Right lobe of liver (tissue), 6 donors: ENCODE data around the gene IRF2. TPM values are rescaled to one million over a fixed set of nuclear protein-coding genes. Genes with fewer than 3 reads are reported as not detected.

Experiments used
- ATAC-seq, 4 donors: fragments of 200-7000 bp; cut with Tn5 transposase; one replicate each; pipeline ENCODE4 v1.9.1; 2020; ENCODE audit warnings: mild to moderate bottlenecking in 4 of 4, moderate library complexity in 4 of 4
- DNase-seq, 3 donors: peaks; one replicate each; pipeline ENCODE4 v3.0.0-alpha.2; 2020
- H3K27ac ChIP-seq, 3 donors: fragments of 200-600 bp; one replicate each; pipeline ENCODE4 v1.8.0; 2022
- H3K27me3 ChIP-seq, 2 donors: fragments of 200-600 bp; one replicate each; pipeline ENCODE4 v1.8.0; 2022
- H3K36me3 ChIP-seq, 4 donors: fragments of 200-600 bp; sonication (generic) in 1 of 4; one replicate each; pipeline versions ENCODE4 v1.5.1 to v1.8.0; 2017 to 2022; ENCODE audit warnings: control low read depth in 1 of 4
- H3K4me1 ChIP-seq, 4 donors: fragments of 200-600 bp; sonication (generic) in 1 of 4; one replicate each; pipeline versions ENCODE4 v1.5.1 to v1.8.0; 2017 to 2022; ENCODE audit warnings: control low read depth in 1 of 4
- H3K4me3 ChIP-seq, 3 donors: fragments of 200-600 bp; one replicate each; pipeline ENCODE4 v1.8.0; 2022
- H3K9me3 ChIP-seq, 4 donors: fragments of 200-600 bp; sonication (generic) in 1 of 4; one replicate each; pipeline versions ENCODE4 v1.5.1 to v1.8.0; 2017 to 2022; ENCODE audit warnings: control low read depth in 1 of 4
- POLR2A ChIP-seq: fragments of 450-650 bp; IDR thresholded peaks from one replicate; pipeline ENCODE4 v1.6.1; 2017; ENCODE audit warnings: antibody characterized with exemption, mild to moderate bottlenecking
- WGBS: methylation state at CpG from one replicate; pipeline ENCODE4 v1.1.6; 2018; ENCODE audit warnings: low coverage, low lambda C conversion rate; ENCODE audit not compliant: insufficient coverage; ENCODE audit errors: missing lambda C conversion rate; 5-methylcytosine and 5-hydroxymethylcytosine counted together
- intact Hi-C, 2 donors: fragments of 100-400 bp; cut with DNase I; formaldehyde crosslinking; loops; one replicate each; pipeline versions ENCODE4 v1.11.2 to v1.14.1; 2022
- total RNA-seq, 6 experiments: library from RNA; depleted of rRNA in 2 of 6; stranded (reverse); fragments of >200 nt in 2 of 6; fragmentation: NEBNext Ultra II Directional in 3 of 6; extraction: Animal tissue kit (Norgen Biotek cat#: 25700) in 3 of 6; gene quantifications; one replicate each; pipeline versions ENCODE4 v1.1.0 to v1.2.4, GENCODE V29; 2016 to 2023
- TF ChIP-seq, protein P1 (sequence below), 4 donors: fragments of 200-600 bp in 3 of 4; fragments of 450-650 bp in 1 of 4; IDR thresholded peaks; one replicate each; pipeline versions ENCODE4 v1.5.1 to v1.8.0; 2016 to 2022; ENCODE audit warnings: antibody characterized with exemption in 4 of 4, mild to moderate bottlenecking in 2 of 4
- donor health status: DM: no; HTN: yes; CAD: no.
- donor health status: DM: no; HTN: no; CAD: no.
- donor health status: DM: no; HTN: no; CAD: no.
- donor health status: DM: no; HTN: yes; CAD: no.
- donor health status: DM: no; HTN: yes; CAD: no.

IRF2 gene
- total RNA-seq, 6 experiments from 2014 or later = 16.9 to 29.0 (median 21.3) TPM

DNA sequence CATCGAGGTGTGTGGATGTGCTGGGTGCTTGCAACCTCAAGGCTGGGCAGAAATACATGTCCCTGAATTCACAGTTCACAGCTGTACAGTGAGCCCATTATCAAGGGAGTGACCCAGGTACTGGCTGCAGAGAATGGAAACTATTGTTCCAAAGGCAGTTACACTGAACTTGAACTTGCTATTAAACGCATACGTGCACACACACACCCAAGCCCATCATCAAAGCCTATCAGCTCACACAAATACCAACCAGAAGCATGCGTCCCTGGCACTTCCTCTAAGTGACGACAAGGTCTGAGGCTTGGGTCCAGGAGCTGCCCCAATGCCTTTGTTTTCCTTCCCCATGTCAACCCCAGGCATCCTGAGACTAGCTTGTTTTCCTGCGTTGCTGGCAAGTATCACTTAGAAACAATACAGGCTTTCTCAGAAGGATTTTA, 88.6 kb downstream of the IRF2 start:
- TF ChIP-seq, protein P1, sequence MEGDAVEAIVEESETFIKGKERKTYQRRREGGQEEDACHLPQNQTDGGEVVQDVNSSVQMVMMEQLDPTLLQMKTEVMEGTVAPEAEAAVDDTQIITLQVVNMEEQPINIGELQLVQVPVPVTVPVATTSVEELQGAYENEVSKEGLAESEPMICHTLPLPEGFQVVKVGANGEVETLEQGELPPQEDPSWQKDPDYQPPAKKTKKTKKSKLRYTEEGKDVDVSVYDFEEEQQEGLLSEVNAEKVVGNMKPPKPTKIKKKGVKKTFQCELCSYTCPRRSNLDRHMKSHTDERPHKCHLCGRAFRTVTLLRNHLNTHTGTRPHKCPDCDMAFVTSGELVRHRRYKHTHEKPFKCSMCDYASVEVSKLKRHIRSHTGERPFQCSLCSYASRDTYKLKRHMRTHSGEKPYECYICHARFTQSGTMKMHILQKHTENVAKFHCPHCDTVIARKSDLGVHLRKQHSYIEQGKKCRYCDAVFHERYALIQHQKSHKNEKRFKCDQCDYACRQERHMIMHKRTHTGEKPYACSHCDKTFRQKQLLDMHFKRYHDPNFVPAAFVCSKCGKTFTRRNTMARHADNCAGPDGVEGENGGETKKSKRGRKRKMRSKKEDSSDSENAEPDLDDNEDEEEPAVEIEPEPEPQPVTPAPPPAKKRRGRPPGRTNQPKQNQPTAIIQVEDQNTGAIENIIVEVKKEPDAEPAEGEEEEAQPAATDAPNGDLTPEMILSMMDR (IDR thresholded peaks at IDR 0.05) = no peak
- TF ChIP-seq POLR2A = no peak
- WGBS = 53% methylated on average over 6 of the region's 6 CpGs
- H3K36me3 ChIP-seq = peaks cover 0 to 26% (median 3%) of the 10 kb centered on the region in 4 donors
- DNase-seq (peak in 2 of 3 donors; percentile 39 to 44), ATAC-seq (peak in 1 of 4 donors; percentile 8)
- no peaks in the 10 kb centered on the region for H3K27me3 ChIP-seq
- peak overlapping the region; percentile 87 to 90 (median 88) for H3K27ac ChIP-seq
- intact Hi-C loops = no loop called here
- H3K9me3 ChIP-seq = no peaks in the 10 kb centered on the region
- peaks cover 7 to 60% (median 30%) of the 10 kb centered on the region in 4 donors for H3K4me1 ChIP-seq
- no peak overlapping the region for H3K4me3 ChIP-seq

DNA sequence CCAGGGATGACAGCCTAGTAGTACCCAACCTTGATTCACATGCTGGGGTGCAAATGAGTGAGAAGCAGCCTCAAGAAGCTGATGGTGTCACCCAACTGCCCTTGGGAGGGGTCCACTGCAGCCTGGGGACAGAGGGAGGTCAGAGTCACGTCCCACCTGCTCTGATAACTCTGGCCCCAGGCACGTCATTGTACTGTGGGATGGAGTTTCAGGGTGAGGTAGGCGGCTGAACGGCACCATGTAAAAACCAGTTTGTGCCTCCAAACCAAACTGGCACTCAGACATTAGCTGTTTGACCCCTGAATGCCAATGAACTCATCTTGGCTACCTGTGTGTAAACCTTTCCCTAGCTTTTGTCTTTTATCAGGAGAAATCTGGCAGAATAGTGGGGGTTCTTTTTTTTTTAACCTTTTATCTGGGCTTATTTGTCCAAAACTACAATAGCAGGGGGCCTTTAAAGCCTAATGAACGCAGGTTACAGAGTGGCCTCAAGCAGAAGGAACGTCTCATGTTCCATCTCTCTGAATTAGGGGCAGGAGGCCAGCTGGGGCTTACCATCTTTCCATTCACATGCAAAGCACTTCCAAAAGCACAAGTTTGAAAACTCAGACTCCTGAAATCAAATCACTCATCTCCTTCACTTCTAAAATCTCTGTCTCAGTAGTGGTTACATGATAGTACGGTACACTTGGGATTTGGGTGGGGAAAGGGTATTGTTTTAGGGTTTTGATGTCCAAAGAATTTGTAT, 89.4 kb downstream of the IRF2 start:
- Histone ChIP-seq H3K4me3 (peak overlapping the region in 2 of 3 donors; percentile 12 to 20), H3K27me3 (no peaks in the 10 kb centered on the region), H3K27ac (peak overlapping the region; percentile 87 to 90 (median 88)), H3K4me1 (peaks cover 7 to 66% (median 33%) of the 10 kb centered on the region in 4 donors), H3K9me3 (no peaks in the 10 kb centered on the region), H3K36me3 (peaks cover 0 to 19% (median 3%) of the 10 kb centered on the region in 4 donors)
- DNase-seq (peak in 2 of 3 donors; percentile 43 to 75), ATAC-seq (peak; percentile 24 to 58 (median 56))
- intact Hi-C loops = loop anchor here (5.0 kb wide), 1 partner anchor 38 kb away; no protein-coding TSS in a partner anchor
- 35% methylated on average over 5 of the region's 7 CpGs for WGBS
- TF ChIP-seq POLR2A = no peak
- TF ChIP-seq, protein P1 (IDR thresholded peaks at IDR 0.05) = no peak

DNA sequence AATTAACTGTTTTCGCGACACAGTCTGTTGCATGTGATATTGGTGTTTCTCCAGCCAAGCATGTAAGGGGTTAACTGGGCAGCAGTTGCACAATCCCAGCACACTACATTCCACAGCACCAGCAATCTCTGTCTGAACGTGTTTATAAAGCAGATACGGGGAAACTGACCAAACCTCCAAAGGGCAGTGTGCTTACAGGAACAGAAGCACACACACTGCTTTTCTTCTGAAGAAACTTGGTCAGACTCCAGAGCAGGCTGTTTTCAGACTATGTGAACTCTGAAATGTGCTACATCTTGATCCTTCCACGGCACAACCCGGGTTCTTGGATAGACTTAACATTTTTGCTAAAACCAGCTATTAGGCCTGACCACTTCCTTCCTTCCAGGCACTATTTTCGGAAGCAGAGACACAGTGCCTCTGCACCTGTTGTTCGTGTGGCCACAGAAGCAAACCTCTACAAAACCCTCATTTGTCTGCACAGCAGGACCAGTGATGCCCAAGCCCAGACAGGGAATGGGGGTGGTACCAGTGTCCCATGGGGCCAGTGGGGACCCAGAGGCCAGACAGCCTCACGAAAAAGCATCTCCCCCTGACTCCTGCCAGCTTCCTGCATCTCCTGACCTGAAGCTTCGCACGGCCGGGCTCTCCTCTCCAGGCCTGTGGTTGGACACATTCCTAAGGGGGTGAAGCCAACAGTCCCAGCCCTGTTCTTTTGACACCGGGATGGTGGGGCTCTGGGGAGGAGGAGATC, 90.1 kb downstream of the IRF2 start:
- no peaks in the 10 kb centered on the region for H3K27me3 ChIP-seq
- ATAC-seq (peak; percentile 64 to 81 (median 71)), DNase-seq (peak in 2 of 3 donors; percentile 45 to 83)
- H3K9me3 ChIP-seq = no peaks in the 10 kb centered on the region
- H3K27ac ChIP-seq = peak overlapping the region; percentile 87 to 90 (median 88)
- intact Hi-C loops = loop anchor here (5.0 kb wide), 1 partner anchor 37 kb away; no protein-coding TSS in a partner anchor
- H3K4me1 ChIP-seq = peaks cover 7 to 66% (median 33%) of the 10 kb centered on the region in 4 donors
- peak overlapping the region in 2 of 3 donors; percentile 17 to 39 for H3K4me3 ChIP-seq
- peaks cover 0 to 12% (median 2%) of the 10 kb centered on the region in 4 donors for H3K36me3 ChIP-seq
- WGBS = 3% methylated on average over 9 of the region's 13 CpGs
- TF ChIP-seq, protein P1 (IDR thresholded peaks at IDR 0.05) = no peak
- TF ChIP-seq POLR2A = peak; percentile 80

DNA sequence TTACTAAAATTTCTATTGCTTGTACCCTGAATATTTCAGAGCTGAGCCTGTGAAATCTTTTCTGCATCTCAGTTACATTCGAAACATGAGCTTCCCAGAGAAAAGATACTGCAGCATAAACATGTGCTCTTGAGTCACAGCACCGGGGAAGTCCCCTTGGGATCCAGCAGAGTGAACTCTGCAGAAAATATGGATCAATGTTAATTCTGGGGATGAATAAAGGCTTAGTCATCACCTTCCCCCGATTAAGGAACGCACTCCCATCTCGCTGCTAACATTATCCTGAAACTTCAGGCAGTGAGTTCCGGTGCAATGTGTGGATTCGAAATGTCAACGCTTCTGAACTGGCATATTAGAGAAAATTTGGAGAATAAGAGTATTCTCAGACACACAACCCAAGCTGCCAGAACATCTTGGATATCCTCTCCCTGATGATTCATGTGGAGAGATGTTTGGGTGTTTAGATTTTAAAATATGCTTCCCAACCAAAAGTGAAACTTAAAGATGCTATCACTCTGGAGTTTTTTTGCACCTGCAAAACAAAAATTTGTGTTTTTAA, 90.8 kb downstream of the IRF2 start:
- DNase-seq (peak in 2 of 3 donors; percentile 44 to 69), ATAC-seq (peak; percentile 40 to 59 (median 52))
- Histone ChIP-seq H3K9me3 (no peaks in the 10 kb centered on the region), H3K36me3 (peaks cover 0 to 8% (median 2%) of the 10 kb centered on the region in 4 donors), H3K27ac (peak overlapping the region; percentile 87 to 90 (median 88)), H3K27me3 (no peaks in the 10 kb centered on the region), H3K4me3 (peak overlapping the region; percentile 6 to 39 (median 17)), H3K4me1 (peaks cover 7 to 66% (median 33%) of the 10 kb centered on the region in 4 donors)
- TF ChIP-seq, protein P1 (IDR thresholded peaks at IDR 0.05) = no peak
- TF ChIP-seq POLR2A = no peak
- intact Hi-C loops = loop anchor here (5.0 kb wide), 1 partner anchor 36 kb away; no protein-coding TSS in a partner anchor
- 17% methylated on average over 8 of the region's 8 CpGs for WGBS
